ENCODE results near the gene SLC7A11. TPM values are rescaled to one million over a fixed set of nuclear protein-coding genes. Genes with fewer than 3 reads are reported as not detected.

Gene SLC7A11
- total and polyA plus RNA-seq, 2 donors, result 0.47 to 0.87 TPM

- no peaks in the 10 kb centered on the region for H3K9me3 ChIP-seq (ENCODE audit: control insufficient read depth in 2 of 2, insufficient read depth in 1 of 2, low read length in 1 of 2)
- no peak overlapping the region for H3K27ac ChIP-seq (ENCODE audit: low read depth in 1 of 2, low read length in 1 of 2)
- WGBS, result 77% methylated on average over 1 of the region's 1 CpG
- H3K36me3 ChIP-seq (ENCODE audit: control insufficient read depth in 2 of 2, insufficient read depth in 2 of 2, low read length in 1 of 2), result no peaks in the 10 kb centered on the region
- H3K4me1 ChIP-seq (ENCODE audit: control insufficient read depth in 2 of 2, insufficient read depth in 2 of 2, low read length in 2 of 2), result no peaks in the 10 kb centered on the region
- DNase-seq (ENCODE audit: low read depth in 6 of 9, low spot score in 9 of 9), result no peak
- no peak overlapping the region for H3K4me3 ChIP-seq (ENCODE audit: low read length in 2 of 2)
- no peaks in the 10 kb centered on the region for H3K27me3 ChIP-seq (ENCODE audit: control insufficient read depth in 2 of 2, insufficient read depth in 1 of 2, low read length in 1 of 2)
Observed at GRCh38 chr4:138118270-138118669, 123.9 kb downstream of the SLC7A11 start.

GRCh38 chr4:138115053-138115452 lies 127.1 kb downstream of the SLC7A11 start:
- Histone ChIP-seq H3K36me3 (ENCODE audit: control insufficient read depth in 2 of 2, insufficient read depth in 2 of 2, low read length in 1 of 2) (no peaks in the 10 kb centered on the region), H3K4me1 (ENCODE audit: control insufficient read depth in 2 of 2, insufficient read depth in 2 of 2, low read length in 2 of 2) (no peaks in the 10 kb centered on the region), H3K27ac (ENCODE audit: low read depth in 1 of 2, low read length in 1 of 2) (no peak overlapping the region), H3K4me3 (ENCODE audit: low read length in 2 of 2) (no peak overlapping the region), H3K27me3 (ENCODE audit: control insufficient read depth in 2 of 2, insufficient read depth in 1 of 2, low read length in 1 of 2) (no peaks in the 10 kb centered on the region), H3K9me3 (ENCODE audit: control insufficient read depth in 2 of 2, insufficient read depth in 1 of 2, low read length in 1 of 2) (no peaks in the 10 kb centered on the region)
- WGBS, result 82% methylated on average over 2 of the region's 2 CpGs
- DNase-seq (ENCODE audit: low read depth in 6 of 9, low spot score in 9 of 9), result no peak

- peak in 2 of 9 donors; percentile 3 to 21 for DNase-seq (ENCODE audit: low read depth in 6 of 9, low spot score in 9 of 9)
- Histone ChIP-seq H3K27me3 (ENCODE audit: control insufficient read depth in 2 of 2, insufficient read depth in 1 of 2, low read length in 1 of 2) (no peaks in the 10 kb centered on the region), H3K36me3 (ENCODE audit: control insufficient read depth in 2 of 2, insufficient read depth in 2 of 2, low read length in 1 of 2) (no peaks in the 10 kb centered on the region), H3K27ac (ENCODE audit: low read depth in 1 of 2, low read length in 1 of 2) (no peak overlapping the region), H3K4me3 (ENCODE audit: low read length in 2 of 2) (no peak overlapping the region), H3K9me3 (ENCODE audit: control insufficient read depth in 2 of 2, insufficient read depth in 1 of 2, low read length in 1 of 2) (no peaks in the 10 kb centered on the region), H3K4me1 (ENCODE audit: control insufficient read depth in 2 of 2, insufficient read depth in 2 of 2, low read length in 2 of 2) (no peaks in the 10 kb centered on the region)
- 84% methylated on average over 1 of the region's 1 CpG for WGBS
Observed at GRCh38 chr4:138114434-138114833, 127.7 kb downstream of the SLC7A11 start.

Measured in thymus (tissue), 11 donors.